Activated CD4-positive, alpha-beta T cell treated with anti-CD3 and anti-CD28 coated beads for 36 hours (primary cell): ENCODE results near the gene PRKAR1B. TPM values are rescaled to one million over a fixed set of nuclear protein-coding genes. Genes with fewer than 3 reads are reported as not detected.
"Not testable (repeated sequence)": the region's sequence is repeated elsewhere in the genome, so short reads cannot be mapped to it uniquely, and the experiment has no call there.

Experiments
- ATAC-seq: fragments of 200-7000 bp; cut with Tn5 transposase; one replicate; pipeline ENCODE4 v1.10.0; 2021; ENCODE audit warnings: mild to moderate bottlenecking, moderate library complexity
- CTCF ChIA-PET: fragments of 350-600 bp; sonication (Branson Sonifier 250); formaldehyde crosslinking; loops from one replicate; lab custom pipeline; 2021; ENCODE audit warnings: antibody characterized with exemption; lab: Charles Lee
- POLR2A ChIA-PET: fragments of 350-600 bp; sonication (Branson Sonifier 250); formaldehyde crosslinking; loops from one replicate; lab custom pipeline; 2021; ENCODE audit warnings: antibody characterized with exemption, inconsistent platforms; lab: Charles Lee
- DNase-seq: peaks from one replicate; pipeline ENCODE4 v3.0.0-alpha.2; 2020
- H3K27ac Mint-ChIP-seq: one replicate; pipeline ENCODE4 v1.8.0; 2021; ENCODE audit warnings: mixed read lengths
- H3K27me3 Mint-ChIP-seq: one replicate; pipeline ENCODE4 v1.8.0; 2021; ENCODE audit warnings: mixed read lengths
- H3K36me3 Mint-ChIP-seq: one replicate; pipeline ENCODE4 v1.8.0; 2021; ENCODE audit warnings: low read depth, mixed read lengths
- H3K4me1 Mint-ChIP-seq: one replicate; pipeline ENCODE4 v1.8.0; 2021; ENCODE audit warnings: mixed read lengths
- H3K4me3 Mint-ChIP-seq: one replicate; pipeline ENCODE4 v1.8.0; 2021; ENCODE audit warnings: mild to moderate bottlenecking, moderate library complexity, mixed read lengths
- H3K9me3 Mint-ChIP-seq: one replicate; pipeline ENCODE4 v1.8.0; 2021; ENCODE audit warnings: low read depth, mixed read lengths
- intact Hi-C, 2 experiments: fragments of 100-400 bp; cut with DNase I in 1 of 2; cut with micrococcal nuclease in 1 of 2; formaldehyde crosslinking; loops; one replicate each; pipeline versions ENCODE4 v1.14.2 to v1.15.1; 2022 to 2024; cut with DNase I, micrococcal nuclease
- total RNA-seq, 2 experiments: library from RNA; stranded (reverse); gene quantifications; one replicate each; pipeline ENCODE4 v1.2.3, GENCODE V29; 2021

The PRKAR1B gene
- total RNA-seq, 2 experiments from 2014 or later = 37.0 to 41.0 TPM

GRCh38 chr7:756928-757560 lies 30.0 kb upstream of the PRKAR1B start:
- ATAC-seq (no peak), DNase-seq (no peak)
- CTCF ChIA-PET = interaction anchor here (0.6 to 1.4 kb wide), 2 partner anchors 435 to 455 kb away, joined by 3 to 4 read pairs; no protein-coding TSS in a partner anchor
- H3K4me3 Mint-ChIP-seq = no peak overlapping the region
- peaks cover 52% of the 10 kb centered on the region for H3K36me3 Mint-ChIP-seq
- H3K27ac Mint-ChIP-seq = no peak overlapping the region
- POLR2A ChIA-PET = no interaction called here
- intact Hi-C loops = no loop called here
- H3K9me3 Mint-ChIP-seq = no peaks in the 10 kb centered on the region
- H3K27me3 Mint-ChIP-seq = no peaks in the 10 kb centered on the region
- H3K4me1 Mint-ChIP-seq = no peaks in the 10 kb centered on the region

- no peaks in the 10 kb centered on the region for H3K27me3 Mint-ChIP-seq
- H3K4me3 Mint-ChIP-seq = no peak overlapping the region
- no peaks in the 10 kb centered on the region for H3K9me3 Mint-ChIP-seq
- ChIA-PET POLR2A (no interaction called here), CTCF (interaction anchor here (1.4 kb wide), 1 partner anchor 435 kb away, joined by 4 read pairs; no protein-coding TSS in a partner anchor)
- intact Hi-C loops = no loop called here
- peaks cover 51% of the 10 kb centered on the region for H3K36me3 Mint-ChIP-seq
- no peaks in the 10 kb centered on the region for H3K4me1 Mint-ChIP-seq
- DNase-seq = no peak
- H3K27ac Mint-ChIP-seq = no peak overlapping the region
- no peak for ATAC-seq
These were observed 29.3 kb upstream of the PRKAR1B start for GRCh38 chr7:756231-756927.

- H3K4me3 Mint-ChIP-seq = no peak overlapping the region
- H3K27ac Mint-ChIP-seq = no peak overlapping the region
- ATAC-seq (no peak), DNase-seq (no peak)
- ChIA-PET POLR2A (no interaction called here), CTCF (no interaction called here)
- no peaks in the 10 kb centered on the region for H3K4me1 Mint-ChIP-seq
- H3K27me3 Mint-ChIP-seq = no peaks in the 10 kb centered on the region
- H3K36me3 Mint-ChIP-seq = peaks cover 49% of the 10 kb centered on the region
- intact Hi-C loops = no loop called here
- H3K9me3 Mint-ChIP-seq = no peaks in the 10 kb centered on the region
These were observed 28.3 kb upstream of the PRKAR1B start for GRCh38 chr7:755413-755805.

- Mint-ChIP-seq H3K4me1 (no peaks in the 10 kb centered on the region), H3K36me3 (peaks cover 44% of the 10 kb centered on the region), H3K27ac (no peak overlapping the region), H3K27me3 (no peaks in the 10 kb centered on the region), H3K9me3 (no peaks in the 10 kb centered on the region), H3K4me3 (no peak overlapping the region)
- intact Hi-C loops = no loop called here
- no peak for ATAC-seq
- no peak for DNase-seq
- CTCF ChIA-PET = interaction anchor here (0.6 kb wide), 1 partner anchor 77 kb away, joined by 3 read pairs; the partner anchor contains the start of gene SUN1
- POLR2A ChIA-PET = interaction anchor here (0.5 kb wide), 2 partner anchors 32 to 241 kb away, joined by 3 to 5 read pairs; no protein-coding TSS in a partner anchor
These were observed 27.7 kb upstream of the PRKAR1B start for GRCh38 chr7:754531-755412.

DNA sequence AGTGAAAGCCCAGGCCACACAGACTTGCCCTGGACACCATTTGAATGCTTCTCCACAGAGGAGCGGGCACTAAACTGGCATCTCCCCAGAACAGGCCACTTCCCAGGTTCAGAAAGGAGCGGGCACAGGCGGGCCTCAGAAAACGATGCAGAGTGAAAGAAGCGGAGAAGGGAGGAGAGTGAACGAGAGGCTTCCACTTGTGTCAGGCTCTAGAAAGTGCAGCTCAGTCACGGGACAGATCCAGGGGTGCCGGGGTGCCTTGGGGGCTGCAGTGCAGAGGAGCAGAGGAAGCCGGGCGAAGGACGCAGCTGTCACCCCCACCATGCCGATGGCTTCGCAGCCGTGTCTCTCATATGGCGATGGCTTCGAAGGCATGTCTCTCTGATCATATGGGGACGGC lies 26.1 kb upstream of the PRKAR1B start:
- ChIA-PET POLR2A (no interaction called here), CTCF (no interaction called here)
- Mint-ChIP-seq H3K36me3 (peaks cover 38% of the 10 kb centered on the region), H3K4me3 (no peak overlapping the region), H3K9me3 (no peaks in the 10 kb centered on the region), H3K27ac (no peak overlapping the region), H3K4me1 (no peaks in the 10 kb centered on the region), H3K27me3 (no peaks in the 10 kb centered on the region)
- intact Hi-C loops = no loop called here
- DNase-seq = no peak
- ATAC-seq = no peak

GRCh38 chr7:752256-752655 lies 25.2 kb upstream of the PRKAR1B start:
- POLR2A ChIA-PET, intact Hi-C loops, H3K9me3 Mint-ChIP-seq, H3K27ac Mint-ChIP-seq, H3K4me3 Mint-ChIP-seq, ATAC-seq, H3K27me3 Mint-ChIP-seq, H3K4me1 Mint-ChIP-seq, DNase-seq: not testable (repeated sequence)
- CTCF ChIA-PET = interaction anchor here (0.6 to 0.9 kb wide), 2 partner anchors 11 to 430 kb away, joined by 3 read pairs; no protein-coding TSS in a partner anchor
- peaks cover 31% of the 10 kb centered on the region for H3K36me3 Mint-ChIP-seq

DNA sequence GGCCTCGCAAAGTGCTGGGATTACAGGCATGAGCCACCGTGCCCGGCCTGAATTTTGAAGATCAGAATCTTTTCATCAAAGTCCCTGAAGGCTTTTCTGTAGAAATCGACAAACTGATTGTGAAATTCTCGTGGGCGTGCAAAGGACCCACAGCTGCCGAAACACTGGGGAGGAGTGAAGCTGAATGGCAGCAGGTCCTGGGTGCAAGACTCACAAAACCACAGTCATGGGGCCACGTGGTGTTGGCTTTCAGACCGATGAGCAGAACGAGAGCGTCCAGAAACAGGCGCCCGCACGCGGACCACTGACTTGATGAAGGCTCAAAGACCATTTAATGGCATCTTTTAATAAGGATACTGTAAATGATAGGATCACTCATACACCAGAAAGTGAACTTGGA lies 24.7 kb upstream of the PRKAR1B start:
- peaks cover 30% of the 10 kb centered on the region for H3K36me3 Mint-ChIP-seq
- H3K27ac Mint-ChIP-seq = no peak overlapping the region
- ATAC-seq = no peak
- H3K4me3 Mint-ChIP-seq = no peak overlapping the region
- ChIA-PET CTCF (interaction anchor here (0.6 to 0.9 kb wide), 2 partner anchors 10 to 430 kb away, joined by 3 read pairs; no protein-coding TSS in a partner anchor), POLR2A (no interaction called here)
- no peak for DNase-seq
- no peaks in the 10 kb centered on the region for H3K4me1 Mint-ChIP-seq
- H3K27me3 Mint-ChIP-seq = no peaks in the 10 kb centered on the region
- intact Hi-C loops = no loop called here
- no peaks in the 10 kb centered on the region for H3K9me3 Mint-ChIP-seq

DNA sequence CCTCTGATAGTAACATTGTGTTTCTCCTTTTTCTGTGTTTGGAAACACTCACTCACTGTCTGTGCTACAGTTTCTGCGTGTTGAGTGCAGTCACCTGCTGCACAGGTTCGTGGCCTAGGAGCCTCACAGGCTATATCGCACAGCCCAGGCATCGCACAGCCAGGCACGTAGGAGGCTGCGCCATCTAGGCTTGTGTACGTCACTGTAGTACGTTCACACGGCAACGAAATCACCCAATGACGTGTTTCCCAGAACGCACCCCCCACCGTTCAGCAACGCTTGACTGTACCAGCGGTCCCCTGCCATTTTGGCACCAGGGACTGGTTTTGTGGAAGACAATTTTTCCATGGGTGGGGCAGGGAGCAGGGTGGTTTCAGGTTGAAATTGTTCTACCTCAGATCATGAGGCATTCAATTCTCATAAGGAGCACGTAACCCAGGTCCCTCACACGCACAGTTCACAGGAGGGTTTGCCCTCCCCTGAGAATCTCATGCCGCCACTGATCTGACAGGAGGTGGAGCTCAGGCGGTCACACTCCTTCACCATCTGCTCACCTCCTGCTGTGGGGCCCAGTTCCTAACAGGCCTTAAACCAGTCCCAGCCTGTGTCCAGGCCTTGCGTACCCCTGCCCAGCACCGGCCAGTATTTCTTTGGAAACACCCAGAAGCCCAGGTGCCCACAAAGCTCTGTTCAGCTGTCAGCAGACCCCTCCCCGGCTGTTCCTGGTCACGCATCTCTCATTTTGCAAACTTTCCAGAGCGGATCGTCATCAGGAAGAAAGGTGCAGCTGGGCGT lies 23.2 kb upstream of the PRKAR1B start:
- H3K36me3 Mint-ChIP-seq = peaks cover 35% of the 10 kb centered on the region
- ChIA-PET CTCF (no interaction called here), POLR2A (no interaction called here)
- H3K27me3 Mint-ChIP-seq = no peaks in the 10 kb centered on the region
- no peak overlapping the region for H3K4me3 Mint-ChIP-seq
- H3K9me3 Mint-ChIP-seq = no peaks in the 10 kb centered on the region
- H3K4me1 Mint-ChIP-seq = no peaks in the 10 kb centered on the region
- H3K27ac Mint-ChIP-seq = no peak overlapping the region
- ATAC-seq (no peak), DNase-seq (no peak)
- intact Hi-C loops = no loop called here

- no peak for DNase-seq
- peaks cover 39% of the 10 kb centered on the region for H3K36me3 Mint-ChIP-seq
- POLR2A ChIA-PET = no interaction called here
- CTCF ChIA-PET = interaction anchor here (0.6 to 1.7 kb wide), 2 partner anchors 11 to 17 kb away, joined by 3 to 5 read pairs; no protein-coding TSS in a partner anchor
- H3K4me1 Mint-ChIP-seq = no peaks in the 10 kb centered on the region
- intact Hi-C loops = no loop called here
- H3K27me3 Mint-ChIP-seq = no peaks in the 10 kb centered on the region
- ATAC-seq = no peak
- H3K27ac Mint-ChIP-seq = no peak overlapping the region
- H3K9me3 Mint-ChIP-seq = no peaks in the 10 kb centered on the region
- no peak overlapping the region for H3K4me3 Mint-ChIP-seq
These were observed 22.1 kb upstream of the PRKAR1B start for GRCh38 chr7:749140-749551.

DNA sequence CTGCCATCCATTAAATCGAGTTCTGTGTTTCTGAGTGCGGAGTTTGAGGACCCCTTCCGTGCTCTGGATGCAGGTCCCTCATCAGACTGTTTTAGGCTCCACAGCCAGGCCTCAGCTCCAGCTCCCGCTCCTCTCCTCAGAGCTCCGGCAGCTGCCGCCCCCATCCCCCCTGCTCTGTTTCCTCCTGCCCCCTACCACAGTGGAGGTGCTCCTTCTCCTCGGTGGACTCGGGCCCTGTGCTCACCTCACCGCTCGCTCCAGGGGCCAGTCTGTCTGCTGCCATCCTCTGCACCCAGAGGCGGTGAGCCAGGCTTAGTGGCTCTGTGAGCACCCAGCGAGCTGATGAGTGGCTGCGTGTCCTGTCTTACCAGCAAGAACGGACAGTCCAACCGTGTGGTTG lies 21.4 kb upstream of the PRKAR1B start:
- no peak for DNase-seq
- ChIA-PET POLR2A (no interaction called here), CTCF (interaction anchor here (1.7 kb wide), 1 partner anchor 16 kb away, joined by 5 read pairs; no protein-coding TSS in a partner anchor)
- Mint-ChIP-seq H3K27me3 (no peaks in the 10 kb centered on the region), H3K4me1 (no peaks in the 10 kb centered on the region), H3K36me3 (peaks cover 33% of the 10 kb centered on the region), H3K27ac (no peak overlapping the region), H3K4me3 (no peak overlapping the region), H3K9me3 (no peaks in the 10 kb centered on the region)
- intact Hi-C loops = no loop called here
- no peak for ATAC-seq

DNA sequence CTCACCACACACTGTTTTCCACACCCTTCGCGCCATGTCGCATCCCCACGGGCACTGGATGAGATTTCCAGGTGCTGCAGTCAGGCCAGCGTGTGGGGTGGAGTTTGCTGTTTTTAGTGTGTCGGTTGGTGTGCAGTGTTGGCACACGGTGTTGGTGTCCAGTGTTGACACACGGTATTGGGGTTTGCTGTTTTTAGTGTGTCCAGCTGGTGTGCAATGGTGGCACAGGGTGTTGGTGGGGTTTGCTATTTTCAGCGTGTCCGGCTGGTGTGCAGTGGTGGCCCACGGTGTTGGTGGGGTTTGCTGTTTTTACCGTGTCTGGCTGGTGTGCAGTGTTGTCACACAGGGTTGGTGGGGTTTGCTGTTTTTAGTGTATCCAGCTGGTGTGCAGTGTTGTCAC lies 20.1 kb upstream of the PRKAR1B start:
- DNase-seq (no peak), ATAC-seq (no peak)
- no peaks in the 10 kb centered on the region for H3K4me1 Mint-ChIP-seq
- peaks cover 33% of the 10 kb centered on the region for H3K36me3 Mint-ChIP-seq
- no peaks in the 10 kb centered on the region for H3K27me3 Mint-ChIP-seq
- ChIA-PET CTCF (no interaction called here), POLR2A (no interaction called here)
- H3K9me3 Mint-ChIP-seq = no peaks in the 10 kb centered on the region
- intact Hi-C loops = no loop called here
- H3K27ac Mint-ChIP-seq = no peak overlapping the region
- no peak overlapping the region for H3K4me3 Mint-ChIP-seq
